Calu3 (cell line): ENCODE measurements around the gene RPS6KA4. TPM values are rescaled to one million over a fixed set of nuclear protein-coding genes. Genes with fewer than 3 reads are reported as not detected.

Experiments
- BruUV-seq: library from RNA; stranded (reverse); fragments of 400-500 nt; replicated peaks from 2 replicates; lab custom pipeline; 2021; lab: Mats Ljungman, UMichigan
- CTCF ChIA-PET: fragments of 300-600 bp; sonication (Branson Sonifier 250); formaldehyde crosslinking; loops from one replicate; lab custom pipeline; 2022; ENCODE audit warnings: antibody characterized with exemption; lab: Charles Lee
- DNase-seq: peaks from one replicate; pipeline ENCODE4 v3.0.0; 2022
- H3K27ac Mint-ChIP-seq: one replicate; pipeline ENCODE4 v1.8.0; 2022; ENCODE audit warnings: mixed read lengths; ENCODE audit not compliant: unreplicated experiment
- H3K27me3 Mint-ChIP-seq: one replicate; pipeline ENCODE4 v1.8.0; 2022; ENCODE audit warnings: mixed read lengths; ENCODE audit not compliant: unreplicated experiment
- H3K36me3 Mint-ChIP-seq: one replicate; pipeline ENCODE4 v1.8.0; 2022; ENCODE audit warnings: mild to moderate bottlenecking, moderate library complexity, mixed read lengths; ENCODE audit not compliant: insufficient read depth, unreplicated experiment
- H3K4me1 Mint-ChIP-seq: one replicate; pipeline ENCODE4 v1.8.0; 2022; ENCODE audit warnings: mild to moderate bottlenecking, low read depth, mixed read lengths; ENCODE audit not compliant: unreplicated experiment
- H3K4me3 Mint-ChIP-seq: one replicate; pipeline ENCODE4 v1.8.0; 2022; ENCODE audit warnings: mild to moderate bottlenecking, low read depth, moderate library complexity, mixed read lengths; ENCODE audit not compliant: unreplicated experiment
- H3K9me3 Mint-ChIP-seq: one replicate; pipeline ENCODE4 v1.8.0; 2022; ENCODE audit warnings: low read depth, mixed read lengths; ENCODE audit not compliant: unreplicated experiment
- intact Hi-C: fragments of 100-400 bp; cut with micrococcal nuclease; formaldehyde crosslinking; loops from one replicate; pipeline ENCODE4 v1.10.0; 2022; ENCODE audit not compliant: unreplicated experiment
- total RNA-seq: library from RNA; stranded (reverse); gene quantifications from 2 replicates; pipeline ENCODE4 v1.2.3, GENCODE V29; 2022
- TF ChIP-seq, protein P1 (sequence below): fragments of 200-600 bp; IDR thresholded peaks from one replicate; pipeline ENCODE4 v1.8.0; 2022; ENCODE audit warnings: antibody characterized with exemption; ENCODE audit not compliant: unreplicated experiment

RPS6KA4 gene
- total RNA-seq, 1 experiment from 2014 or later: 46.0 TPM

DNA sequence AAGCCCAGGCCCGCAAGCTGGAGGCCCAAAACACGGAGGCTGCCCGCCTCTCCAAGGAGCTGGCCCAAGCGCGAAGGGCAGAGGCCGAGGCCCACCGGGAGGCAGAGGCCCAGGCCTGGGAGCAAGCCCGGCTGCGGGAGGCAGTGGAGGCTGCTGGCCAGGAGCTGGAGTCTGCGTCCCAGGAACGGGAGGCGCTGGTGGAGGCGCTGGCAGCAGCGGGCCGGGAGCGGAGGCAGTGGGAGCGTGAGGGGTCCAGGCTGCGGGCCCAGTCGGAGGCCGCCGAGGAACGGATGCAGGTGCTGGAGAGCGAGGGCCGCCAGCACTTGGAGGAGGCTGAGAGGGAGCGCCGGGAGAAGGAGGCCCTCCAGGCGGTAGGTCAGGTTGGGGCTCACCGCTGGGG, 14.2 kb upstream of the RPS6KA4 start:
- BruUV-seq: no TSS peak
- TF ChIP-seq, protein P1, sequence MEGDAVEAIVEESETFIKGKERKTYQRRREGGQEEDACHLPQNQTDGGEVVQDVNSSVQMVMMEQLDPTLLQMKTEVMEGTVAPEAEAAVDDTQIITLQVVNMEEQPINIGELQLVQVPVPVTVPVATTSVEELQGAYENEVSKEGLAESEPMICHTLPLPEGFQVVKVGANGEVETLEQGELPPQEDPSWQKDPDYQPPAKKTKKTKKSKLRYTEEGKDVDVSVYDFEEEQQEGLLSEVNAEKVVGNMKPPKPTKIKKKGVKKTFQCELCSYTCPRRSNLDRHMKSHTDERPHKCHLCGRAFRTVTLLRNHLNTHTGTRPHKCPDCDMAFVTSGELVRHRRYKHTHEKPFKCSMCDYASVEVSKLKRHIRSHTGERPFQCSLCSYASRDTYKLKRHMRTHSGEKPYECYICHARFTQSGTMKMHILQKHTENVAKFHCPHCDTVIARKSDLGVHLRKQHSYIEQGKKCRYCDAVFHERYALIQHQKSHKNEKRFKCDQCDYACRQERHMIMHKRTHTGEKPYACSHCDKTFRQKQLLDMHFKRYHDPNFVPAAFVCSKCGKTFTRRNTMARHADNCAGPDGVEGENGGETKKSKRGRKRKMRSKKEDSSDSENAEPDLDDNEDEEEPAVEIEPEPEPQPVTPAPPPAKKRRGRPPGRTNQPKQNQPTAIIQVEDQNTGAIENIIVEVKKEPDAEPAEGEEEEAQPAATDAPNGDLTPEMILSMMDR: no peak
- Mint-ChIP-seq H3K36me3 (no peaks in the 10 kb centered on the region), H3K4me3 (no peak overlapping the region), H3K27me3 (no peaks in the 10 kb centered on the region), H3K4me1 (peaks cover 9% of the 10 kb centered on the region), H3K9me3 (no peaks in the 10 kb centered on the region), H3K27ac (no peak overlapping the region)
- intact Hi-C loops: no loop called here
- CTCF ChIA-PET: interaction anchor here (0.6 to 0.8 kb wide), 2 partner anchors 12 to 39 kb away, joined by 3 read pairs; partner anchors contain the start of gene ESRRA
- no peak for DNase-seq

DNA sequence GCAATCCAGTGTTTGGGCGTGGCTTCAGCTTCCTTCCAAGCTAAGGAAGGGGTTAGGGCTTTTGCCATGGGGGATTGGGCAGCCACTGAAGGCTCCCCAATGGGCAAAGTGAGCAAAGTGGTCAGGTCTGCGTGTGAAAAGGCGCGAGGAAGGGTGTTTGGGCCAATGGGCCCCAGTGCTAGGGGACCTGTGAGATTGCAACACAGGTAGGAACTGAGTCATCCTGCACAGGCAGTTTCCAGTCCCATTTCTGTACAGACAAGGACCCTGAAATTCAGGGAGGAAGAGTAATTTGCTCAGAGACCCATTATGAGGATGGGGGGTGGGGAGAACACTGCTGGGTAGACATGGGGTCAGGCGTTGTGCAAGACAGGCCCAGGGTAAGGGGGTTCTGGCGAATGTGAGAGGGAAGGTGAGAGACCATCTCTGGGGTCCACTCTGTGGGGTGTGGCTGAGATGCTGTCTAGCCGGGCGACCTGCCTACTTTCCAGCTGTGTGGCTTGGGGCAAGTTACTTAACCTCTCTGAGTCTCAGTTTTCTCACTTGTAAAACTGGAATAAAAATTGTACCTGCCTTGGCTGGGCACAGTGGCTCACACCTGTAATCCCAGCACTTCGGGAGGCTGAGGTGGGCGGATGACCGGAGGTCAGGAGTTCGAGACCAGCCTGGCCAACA, 11.6 kb upstream of the RPS6KA4 start:
- Mint-ChIP-seq H3K9me3 (no peaks in the 10 kb centered on the region), H3K27me3 (no peaks in the 10 kb centered on the region), H3K27ac (peak overlapping the region; percentile 59), H3K4me1 (peaks cover 9% of the 10 kb centered on the region), H3K4me3 (no peak overlapping the region), H3K36me3 (no peaks in the 10 kb centered on the region)
- TF ChIP-seq, protein P1: no peak
- no peak for DNase-seq
- CTCF ChIA-PET: no interaction called here
- BruUV-seq: no TSS peak
- intact Hi-C loops: no loop called here

DNA sequence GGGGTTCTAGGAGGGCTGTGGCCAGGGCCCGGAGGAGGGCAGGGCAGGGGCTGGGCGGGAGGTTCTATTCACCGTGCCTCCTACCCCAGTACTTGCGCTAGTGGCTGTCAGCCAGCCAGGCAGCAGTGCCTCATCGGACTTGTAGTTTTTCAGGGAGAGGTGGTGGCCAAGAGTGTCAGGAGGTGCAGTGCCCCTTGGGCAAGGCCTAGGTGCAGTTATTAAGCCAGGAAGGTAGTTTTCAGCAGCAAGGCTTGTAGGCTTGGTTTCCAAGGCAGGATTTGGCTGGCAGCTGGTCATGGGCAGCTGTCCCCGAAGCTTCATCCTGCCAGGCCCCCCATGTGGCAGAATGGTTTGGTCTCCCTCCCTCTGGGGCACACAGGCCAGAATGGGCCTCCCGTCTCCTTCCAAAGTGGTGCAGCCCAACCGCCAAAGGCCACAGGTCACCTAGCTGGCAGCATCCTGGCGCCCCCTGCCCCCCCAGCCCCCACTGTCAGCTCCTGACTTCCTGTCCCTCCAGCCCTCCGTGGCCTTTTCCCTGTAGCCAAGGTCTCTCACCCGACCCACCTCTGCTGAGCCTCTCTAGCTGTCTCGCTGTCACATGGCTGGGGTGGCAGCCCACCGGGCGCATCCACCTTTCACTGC, 10.5 kb upstream of the RPS6KA4 start:
- CTCF ChIA-PET: interaction anchor here (1.5 kb wide), 1 partner anchor 9 kb away, joined by 3 read pairs; no protein-coding TSS in a partner anchor
- TF ChIP-seq, protein P1: no peak
- H3K4me1 Mint-ChIP-seq: peaks cover 9% of the 10 kb centered on the region
- BruUV-seq: no TSS peak
- no peak for DNase-seq
- H3K36me3 Mint-ChIP-seq: no peaks in the 10 kb centered on the region
- no peak overlapping the region for H3K27ac Mint-ChIP-seq
- H3K9me3 Mint-ChIP-seq: no peaks in the 10 kb centered on the region
- intact Hi-C loops: no loop called here
- H3K27me3 Mint-ChIP-seq: no peaks in the 10 kb centered on the region
- H3K4me3 Mint-ChIP-seq: no peak overlapping the region

DNA sequence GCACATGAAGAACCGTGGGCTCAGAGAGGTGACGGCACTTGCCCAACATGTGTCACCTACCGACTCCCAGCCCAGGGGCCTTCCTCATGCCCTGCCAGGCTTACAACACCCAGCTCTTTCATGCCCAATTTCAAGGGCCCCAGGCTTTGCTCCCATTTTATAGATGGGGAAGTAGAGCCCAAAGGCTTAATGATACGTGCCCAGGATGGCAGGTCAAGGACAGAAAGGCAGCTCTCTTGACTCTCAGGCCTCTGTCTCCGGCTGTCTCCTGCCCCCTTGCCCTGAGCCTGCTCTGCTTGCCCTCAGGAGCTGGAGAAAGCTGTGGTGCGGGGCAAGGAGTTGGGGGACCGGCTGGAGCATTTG, 10.0 kb upstream of the RPS6KA4 start:
- TF ChIP-seq, protein P1: no peak
- H3K27me3 Mint-ChIP-seq: no peaks in the 10 kb centered on the region
- peaks cover 9% of the 10 kb centered on the region for H3K4me1 Mint-ChIP-seq
- no peak overlapping the region for H3K27ac Mint-ChIP-seq
- no TSS peak for BruUV-seq
- no peaks in the 10 kb centered on the region for H3K9me3 Mint-ChIP-seq
- intact Hi-C loops: no loop called here
- no peak overlapping the region for H3K4me3 Mint-ChIP-seq
- DNase-seq: no peak
- H3K36me3 Mint-ChIP-seq: no peaks in the 10 kb centered on the region
- CTCF ChIA-PET: interaction anchor here (1.5 kb wide), 1 partner anchor 9 kb away, joined by 3 read pairs; no protein-coding TSS in a partner anchor
